ENCODE results near the gene DDB1.

- no peak for TF ChIP-seq POLR2A (IDR thresholded peaks at IDR 0.05; ENCODE audit: extremely low read depth, insufficient read length)
- TF ChIP-seq, protein P1, sequence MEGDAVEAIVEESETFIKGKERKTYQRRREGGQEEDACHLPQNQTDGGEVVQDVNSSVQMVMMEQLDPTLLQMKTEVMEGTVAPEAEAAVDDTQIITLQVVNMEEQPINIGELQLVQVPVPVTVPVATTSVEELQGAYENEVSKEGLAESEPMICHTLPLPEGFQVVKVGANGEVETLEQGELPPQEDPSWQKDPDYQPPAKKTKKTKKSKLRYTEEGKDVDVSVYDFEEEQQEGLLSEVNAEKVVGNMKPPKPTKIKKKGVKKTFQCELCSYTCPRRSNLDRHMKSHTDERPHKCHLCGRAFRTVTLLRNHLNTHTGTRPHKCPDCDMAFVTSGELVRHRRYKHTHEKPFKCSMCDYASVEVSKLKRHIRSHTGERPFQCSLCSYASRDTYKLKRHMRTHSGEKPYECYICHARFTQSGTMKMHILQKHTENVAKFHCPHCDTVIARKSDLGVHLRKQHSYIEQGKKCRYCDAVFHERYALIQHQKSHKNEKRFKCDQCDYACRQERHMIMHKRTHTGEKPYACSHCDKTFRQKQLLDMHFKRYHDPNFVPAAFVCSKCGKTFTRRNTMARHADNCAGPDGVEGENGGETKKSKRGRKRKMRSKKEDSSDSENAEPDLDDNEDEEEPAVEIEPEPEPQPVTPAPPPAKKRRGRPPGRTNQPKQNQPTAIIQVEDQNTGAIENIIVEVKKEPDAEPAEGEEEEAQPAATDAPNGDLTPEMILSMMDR (IDR thresholded peaks at IDR 0.05; ENCODE audit: low read depth, low read length), result no peak
Observed at GRCh38 chr11:61309141-61309540, 23.8 kb downstream of the DDB1 start.

Measured in NB4 (cell line).